Muscle of leg (tissue), 11 donors: ENCODE data around the gene KLHL26. TPM values are rescaled to one million over a fixed set of nuclear protein-coding genes. Genes with fewer than 3 reads are reported as not detected.

ENCODE experiments used
- DNase-seq: peaks from one replicate; pipeline ENCODE4 v3.0.0; 2013
- H3K27ac ChIP-seq: one replicate; pipeline ENCODE4 v1.5.1; 2013; ENCODE audit warnings: mild to moderate bottlenecking, low read length, control low read depth
- H3K27me3 ChIP-seq: one replicate; pipeline ENCODE4 v1.6.1; 2013; ENCODE audit warnings: low read length; ENCODE audit not compliant: control insufficient read depth, insufficient read depth
- H3K36me3 ChIP-seq: one replicate; pipeline ENCODE4 v1.6.1; 2013; ENCODE audit warnings: low read length; ENCODE audit not compliant: control insufficient read depth, insufficient read depth
- H3K4me1 ChIP-seq: one replicate; pipeline ENCODE4 v1.6.1; 2013; ENCODE audit warnings: low read length; ENCODE audit not compliant: control insufficient read depth, insufficient read depth
- H3K4me3 ChIP-seq: one replicate; pipeline ENCODE4 v1.5.1; 2013; ENCODE audit warnings: low read length, control low read depth
- H3K9me3 ChIP-seq: replicated peaks from 2 replicates; pipeline ENCODE4 v1.6.1; 2013; ENCODE audit warnings: low read depth, low read length; ENCODE audit not compliant: control insufficient read depth
- WGBS: methylation state at CpG from one replicate; pipeline ENCODE4 v1.1.5; 2013; ENCODE audit warnings: missing lambda C conversion rate; ENCODE audit not compliant: insufficient coverage; 5-methylcytosine and 5-hydroxymethylcytosine counted together
- polyA plus RNA-seq, 8 donors: library from polyadenylated mRNA; unstranded; fragments of 120-200 nt; gene quantifications; one replicate each; pipeline versions ENCODE4 v1.2.1 to v1.2.3, GENCODE V29; 2013; ENCODE audit warnings: inconsistent platforms in 1 of 8, low replicate concordance in 1 of 8; ENCODE audit not compliant: insufficient read length in 8 of 8, insufficient read depth in 1 of 8
- total RNA-seq: library from RNA; stranded (reverse); fragments of 120-200 nt; gene quantifications from one replicate; pipeline ENCODE4 v1.2.4, GENCODE V29; 2013

The KLHL26 gene
- total and polyA plus RNA-seq, 9 donors, result 2.0 to 5.8 (median 4.0) TPM

DNA sequence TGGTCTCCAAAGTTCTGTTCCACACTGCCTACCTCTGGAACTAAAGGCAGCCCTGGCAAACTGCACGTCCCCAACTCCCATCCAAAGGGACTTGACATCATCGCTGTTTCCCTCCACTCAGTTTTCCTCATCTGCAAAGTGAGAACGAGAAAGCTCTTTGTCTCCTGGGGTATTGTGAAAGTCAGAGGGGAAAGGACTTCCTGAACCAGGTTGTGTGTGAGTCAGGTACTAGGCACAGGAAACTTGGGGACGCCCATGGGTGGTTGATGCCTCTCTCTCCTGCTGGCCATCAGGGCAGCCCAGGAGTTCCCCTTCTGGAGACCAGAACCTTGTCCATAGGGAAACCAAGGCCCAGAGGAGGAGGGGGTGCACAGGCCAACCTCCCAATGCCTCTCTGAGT lies 35.0 kb upstream of the KLHL26 start:
- no peak for DNase-seq
- peaks cover 79% of the 10 kb centered on the region for H3K27me3 ChIP-seq
- H3K27ac ChIP-seq, result no peak overlapping the region
- H3K4me1 ChIP-seq, result peaks cover 37% of the 10 kb centered on the region
- 78% methylated on average over 1 of the region's 4 CpGs for WGBS
- H3K36me3 ChIP-seq, result no peaks in the 10 kb centered on the region
- H3K9me3 ChIP-seq, result no peaks in the 10 kb centered on the region
- H3K4me3 ChIP-seq, result no peak overlapping the region

DNA sequence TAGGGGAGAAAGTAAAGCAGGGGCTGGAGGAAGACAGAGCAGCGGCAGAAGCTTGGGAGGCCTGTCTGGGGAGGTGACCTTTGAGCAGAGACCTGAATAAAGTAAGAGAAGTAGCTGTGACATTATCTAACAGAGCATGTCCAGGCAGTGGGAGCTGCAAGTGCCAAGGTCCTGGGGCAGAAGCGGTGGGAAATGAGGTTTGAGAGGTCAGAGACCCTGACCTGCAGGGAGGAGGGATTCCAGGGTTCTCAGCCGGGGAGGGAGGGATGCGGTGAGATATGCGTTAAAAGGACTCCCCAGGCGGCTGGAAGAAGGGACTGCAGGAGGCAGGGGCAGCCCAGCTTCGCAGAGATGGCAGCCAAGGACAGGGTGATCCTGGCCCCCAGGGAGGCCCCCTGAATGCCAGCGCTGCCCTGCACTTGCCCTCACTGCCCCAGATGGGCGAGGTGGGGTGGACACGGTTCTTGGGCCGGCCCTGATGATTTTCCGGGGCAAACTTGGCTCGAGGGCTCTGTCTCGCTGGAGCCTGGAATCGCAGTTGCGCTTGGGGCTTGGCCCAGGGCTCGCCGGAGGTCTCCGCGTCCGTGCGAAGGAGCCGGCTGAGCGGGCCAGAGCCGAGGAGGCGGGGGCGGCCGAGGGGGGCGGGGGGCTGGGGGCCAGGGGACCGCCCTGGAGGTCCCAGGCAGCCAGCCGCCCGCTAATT lies 33.4 kb upstream of the KLHL26 start:
- Histone ChIP-seq H3K36me3 (no peaks in the 10 kb centered on the region), H3K4me1 (peaks cover 41% of the 10 kb centered on the region), H3K27ac (no peak overlapping the region), H3K9me3 (no peaks in the 10 kb centered on the region), H3K27me3 (peaks cover 81% of the 10 kb centered on the region), H3K4me3 (no peak overlapping the region)
- no peak for DNase-seq
- 6% methylated on average over 31 of the region's 32 CpGs for WGBS

DNA sequence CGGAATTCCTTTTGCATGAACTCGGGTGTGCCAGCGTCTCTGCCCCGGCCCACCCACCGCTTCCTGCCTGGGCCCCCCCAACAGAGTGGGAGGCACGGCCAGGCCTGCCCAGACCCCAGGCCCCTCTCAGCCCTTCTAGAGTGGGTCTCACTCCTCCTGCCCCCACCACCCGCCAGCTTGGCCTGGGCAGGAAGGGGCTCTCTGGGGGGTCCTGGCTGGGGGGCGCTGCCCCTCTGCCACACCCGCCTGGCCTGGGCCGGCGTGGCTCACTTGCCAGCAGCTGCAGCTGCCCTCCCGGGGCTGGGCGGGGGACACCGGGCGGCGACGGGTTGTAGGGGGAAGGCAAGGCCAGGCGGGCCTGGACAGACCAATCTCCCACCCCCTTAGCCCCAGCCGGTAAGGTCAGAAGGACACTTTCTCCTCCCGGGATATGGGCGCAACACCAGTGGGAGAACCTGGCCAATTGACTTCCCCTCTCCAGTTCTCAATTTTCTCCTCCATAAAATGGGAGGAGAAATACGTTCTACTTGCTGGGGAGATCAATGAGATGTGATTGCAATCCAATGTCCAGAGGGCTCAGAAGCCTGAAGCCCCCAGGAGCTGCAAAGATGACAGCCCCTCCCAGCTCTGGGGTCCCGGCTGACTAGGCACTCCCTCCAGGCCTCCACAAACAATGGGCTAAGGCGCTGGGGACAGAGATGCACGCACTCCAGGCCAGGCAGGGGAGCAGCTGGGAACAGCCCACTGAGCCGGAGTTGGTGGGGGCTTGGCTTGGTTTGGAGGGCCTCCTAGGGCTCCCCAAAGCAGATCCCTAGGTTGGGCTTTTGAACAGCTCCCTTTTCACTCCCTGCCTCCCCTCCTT lies 32.6 kb upstream of the KLHL26 start:
- H3K27me3 ChIP-seq, result peaks cover 82% of the 10 kb centered on the region
- no peak overlapping the region for H3K4me3 ChIP-seq
- H3K4me1 ChIP-seq, result peaks cover 36% of the 10 kb centered on the region
- WGBS, result 4% methylated on average over 8 of the region's 26 CpGs
- no peak overlapping the region for H3K27ac ChIP-seq
- no peak for DNase-seq
- no peaks in the 10 kb centered on the region for H3K9me3 ChIP-seq
- no peaks in the 10 kb centered on the region for H3K36me3 ChIP-seq

DNA sequence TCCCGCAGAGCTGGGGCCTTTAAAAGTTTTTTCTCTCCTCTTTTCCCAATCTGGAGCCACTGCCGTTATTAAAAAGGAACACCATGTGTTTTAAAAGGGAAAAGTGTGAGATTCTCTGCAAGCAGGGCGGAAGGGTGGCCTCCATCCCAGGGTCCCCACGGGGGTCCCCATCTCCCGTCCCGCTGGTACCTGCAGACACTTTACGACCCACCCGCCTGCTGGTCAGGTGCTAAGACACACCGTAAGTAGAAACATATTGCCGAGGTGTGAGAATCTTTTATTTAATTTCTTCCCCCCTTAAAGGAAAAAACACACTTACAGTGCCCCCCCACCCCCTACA lies 32.0 kb upstream of the KLHL26 start:
- no CpG with 5 or more reads among the region's 10 CpGs for WGBS
- peaks cover 82% of the 10 kb centered on the region for H3K27me3 ChIP-seq
- no peaks in the 10 kb centered on the region for H3K9me3 ChIP-seq
- H3K4me1 ChIP-seq, result peaks cover 36% of the 10 kb centered on the region
- H3K4me3 ChIP-seq, result no peak overlapping the region
- no peak overlapping the region for H3K27ac ChIP-seq
- H3K36me3 ChIP-seq, result no peaks in the 10 kb centered on the region
- no peak for DNase-seq

DNA sequence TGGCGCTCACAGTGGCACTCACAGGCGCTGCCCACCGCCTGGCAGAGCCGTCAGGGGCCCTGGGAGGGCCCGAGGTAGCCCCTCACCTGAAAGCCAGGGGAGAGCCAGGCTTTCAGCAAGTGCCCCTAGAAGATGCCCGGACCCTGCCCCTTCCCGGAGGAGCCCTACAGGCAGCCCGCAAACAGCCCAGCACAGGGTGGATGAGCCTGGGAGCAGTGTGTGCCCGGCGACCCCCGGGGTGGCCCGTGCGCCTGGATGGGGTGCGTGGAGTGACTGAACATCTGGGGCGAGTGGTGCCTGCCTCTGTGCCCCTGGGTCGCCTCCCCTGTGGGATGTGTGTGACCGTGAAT lies 31.7 kb upstream of the KLHL26 start:
- Histone ChIP-seq H3K36me3 (no peaks in the 10 kb centered on the region), H3K27ac (no peak overlapping the region), H3K9me3 (no peaks in the 10 kb centered on the region), H3K4me1 (peaks cover 36% of the 10 kb centered on the region), H3K27me3 (peaks cover 85% of the 10 kb centered on the region), H3K4me3 (no peak overlapping the region)
- WGBS, result 13% methylated on average over 17 of the region's 17 CpGs
- DNase-seq, result no peak

DNA sequence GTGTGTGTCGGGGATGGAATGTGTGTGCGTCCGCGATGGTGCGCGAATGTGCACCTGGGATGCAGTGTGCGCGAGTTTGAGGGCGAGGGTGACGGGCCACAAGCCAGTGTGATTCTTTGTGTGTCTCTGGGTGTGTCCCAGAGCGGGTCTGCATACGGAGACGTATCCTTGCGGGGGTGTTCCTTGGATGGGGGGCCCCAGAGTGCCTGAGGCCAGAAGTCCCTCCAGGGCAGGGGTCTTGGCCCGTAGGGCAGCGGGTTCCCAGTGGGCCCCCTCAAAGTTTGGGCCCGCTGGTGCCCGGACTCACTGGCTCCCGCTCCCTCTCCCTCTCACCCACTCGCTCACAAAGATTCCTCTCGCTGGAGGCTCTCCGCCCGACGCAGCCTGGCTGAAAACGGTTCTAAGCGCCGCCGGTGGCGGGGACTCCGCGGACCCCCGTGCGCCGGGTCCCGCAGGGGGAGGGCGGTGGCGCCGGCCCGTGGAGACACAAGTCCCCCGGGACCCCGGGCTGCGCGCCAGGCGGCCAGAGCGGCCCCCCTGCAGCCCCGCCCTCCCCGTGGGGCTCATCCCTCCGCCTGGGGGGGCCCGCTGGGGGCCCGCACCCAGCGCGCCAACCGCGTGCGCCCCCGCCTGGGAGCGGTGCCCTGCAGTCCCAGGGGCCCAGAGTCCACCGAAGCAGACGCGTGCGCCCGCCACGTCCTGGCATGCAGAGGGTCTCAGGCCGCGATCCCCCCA lies 31.1 kb upstream of the KLHL26 start:
- Histone ChIP-seq H3K27ac (no peak overlapping the region), H3K4me1 (peaks cover 36% of the 10 kb centered on the region), H3K9me3 (no peaks in the 10 kb centered on the region), H3K36me3 (no peaks in the 10 kb centered on the region), H3K4me3 (peak overlapping the region; percentile 22), H3K27me3 (peaks cover 89% of the 10 kb centered on the region)
- DNase-seq, result no peak
- WGBS, result 4% methylated on average over 60 of the region's 65 CpGs

DNA sequence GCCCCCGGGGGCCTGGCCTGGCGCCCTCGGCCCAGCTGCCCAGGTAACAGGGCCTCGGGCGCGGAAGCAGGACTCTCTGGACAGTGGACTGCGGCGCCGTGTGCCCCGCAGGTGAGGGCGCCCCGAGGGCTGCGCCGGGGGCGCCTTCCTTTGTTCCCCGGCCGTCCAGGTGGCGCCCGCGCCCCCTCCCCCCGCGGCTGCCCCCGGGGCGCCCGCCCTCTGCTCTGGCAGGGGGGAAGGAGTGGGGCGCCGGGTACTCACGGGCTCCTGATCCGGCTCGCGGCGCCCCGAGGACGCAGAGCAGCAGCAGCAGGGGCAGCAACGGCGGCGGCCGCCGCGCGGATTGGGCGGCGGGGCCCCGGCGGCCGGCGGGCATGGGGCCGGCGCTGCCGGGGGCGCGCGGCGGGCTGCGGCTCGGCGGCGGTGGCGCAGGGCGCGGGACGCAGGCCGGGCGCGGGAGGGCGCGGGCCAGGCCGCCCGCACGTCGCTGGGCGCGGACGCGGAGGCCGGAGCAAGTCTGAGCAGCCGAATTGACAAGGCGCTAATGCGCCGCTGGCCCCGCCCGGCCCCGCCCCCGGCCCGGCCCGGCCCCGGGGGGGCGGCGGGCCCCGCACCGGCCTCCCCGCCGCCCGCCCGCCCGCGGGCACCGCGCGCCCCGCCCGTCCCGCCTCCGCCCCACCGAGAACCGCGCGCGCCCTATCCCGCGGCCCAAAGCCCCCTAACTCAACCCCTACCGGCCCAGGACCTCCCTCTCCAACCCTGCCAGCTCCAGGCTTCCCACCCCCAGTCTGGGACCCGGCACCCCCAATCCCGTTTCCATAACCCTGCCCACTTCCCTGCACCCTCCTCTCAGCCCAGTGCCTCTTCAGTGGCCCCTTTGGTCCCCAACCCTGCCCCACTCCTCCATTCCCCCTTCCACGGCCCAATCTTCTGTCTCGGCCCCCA lies 30.3 kb upstream of the KLHL26 start, which contains the start of gene CRLF1:
Gene CRLF1 (minus strand): TSS at position 519 of the 945 bp plus-strand sequence. CDS start 143 bp downstream, at position 376.
- H3K27ac ChIP-seq, result no peak within 1 kb of the TSS
- peaks cover 93% of the 10 kb centered on the region for H3K27me3 ChIP-seq
- peaks cover 43% of the 10 kb centered on the region for H3K4me1 ChIP-seq
- no peak for DNase-seq
- H3K36me3 ChIP-seq, result no peaks in the 10 kb centered on the region
- WGBS, result 1% methylated on average over 82 of the region's 116 CpGs
- peak within 1 kb of the TSS; percentile 37 for H3K4me3 ChIP-seq
- H3K9me3 ChIP-seq, result no peaks in the 10 kb centered on the region

DNA sequence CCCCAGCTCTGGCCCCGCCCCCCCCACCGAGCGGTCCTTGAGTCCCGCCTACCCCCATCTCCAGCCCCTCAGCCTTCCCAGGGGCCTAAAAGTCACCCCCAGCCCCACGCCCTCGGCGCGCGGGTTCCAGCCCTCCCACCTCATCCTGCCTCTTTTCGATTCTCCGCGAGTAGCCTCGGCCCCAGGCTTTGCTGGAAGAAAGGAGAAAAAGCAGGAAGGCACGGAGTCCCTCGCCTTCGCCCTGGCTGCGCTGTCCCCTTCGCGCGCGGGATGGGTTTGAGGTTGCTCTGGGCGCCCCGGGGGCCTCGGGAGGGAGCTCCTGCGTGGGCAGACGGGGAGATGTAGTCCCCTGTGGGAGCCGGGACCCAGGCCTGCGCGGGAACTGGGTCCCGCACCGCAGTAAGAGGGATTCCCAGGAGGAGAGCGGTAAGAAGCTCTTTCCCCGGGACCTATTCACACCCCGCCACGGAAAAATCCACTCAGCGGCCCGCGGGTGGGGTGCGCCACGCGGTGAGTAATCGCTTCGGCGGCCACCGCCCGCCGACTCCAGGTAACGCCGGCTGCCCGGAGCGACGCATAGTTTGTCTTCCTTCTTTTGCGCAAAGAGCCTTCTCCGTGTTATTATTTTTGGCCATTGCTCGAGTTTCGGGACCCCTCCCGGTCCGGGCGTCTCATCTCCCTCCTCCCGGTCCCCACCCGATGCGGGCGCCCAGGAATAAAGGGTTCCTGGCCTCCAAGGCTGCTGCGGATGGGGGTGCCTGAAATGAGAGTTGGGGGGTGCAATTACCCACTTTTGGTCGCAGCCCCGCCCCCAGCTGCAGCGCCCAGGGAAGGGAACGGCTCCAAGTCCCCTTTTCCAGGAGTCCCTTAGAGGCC lies 29.4 kb upstream of the KLHL26 start:
- H3K36me3 ChIP-seq, result no peaks in the 10 kb centered on the region
- peak overlapping the region; percentile 37 for H3K4me3 ChIP-seq
- no peak overlapping the region for H3K27ac ChIP-seq
- 1% methylated on average over 29 of the region's 68 CpGs for WGBS
- no peaks in the 10 kb centered on the region for H3K9me3 ChIP-seq
- peak; percentile 44 for DNase-seq
- peaks cover 52% of the 10 kb centered on the region for H3K4me1 ChIP-seq
- H3K27me3 ChIP-seq, result peaks cover 93% of the 10 kb centered on the region
